ENCODE results near the gene DLG3.

DNA sequence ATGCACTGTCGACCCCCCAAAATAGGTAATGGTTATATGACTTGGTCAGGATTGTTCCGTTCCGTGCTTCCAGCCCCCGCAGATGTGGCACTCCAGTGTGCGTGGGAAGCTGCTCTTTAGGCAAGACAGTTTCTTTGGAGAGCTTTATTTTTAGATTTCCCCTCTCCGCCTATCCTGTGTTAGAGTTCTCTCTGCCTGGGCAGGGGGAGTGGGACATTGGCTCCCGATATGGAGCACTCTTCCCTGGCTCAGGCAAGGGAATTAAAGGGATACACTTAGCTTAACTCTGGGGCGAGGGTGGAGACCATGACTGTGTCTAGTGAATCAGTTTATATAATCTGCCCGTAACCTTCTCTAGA, 36.0 kb downstream of the DLG3 start:
- TF ChIP-seq, protein P1, sequence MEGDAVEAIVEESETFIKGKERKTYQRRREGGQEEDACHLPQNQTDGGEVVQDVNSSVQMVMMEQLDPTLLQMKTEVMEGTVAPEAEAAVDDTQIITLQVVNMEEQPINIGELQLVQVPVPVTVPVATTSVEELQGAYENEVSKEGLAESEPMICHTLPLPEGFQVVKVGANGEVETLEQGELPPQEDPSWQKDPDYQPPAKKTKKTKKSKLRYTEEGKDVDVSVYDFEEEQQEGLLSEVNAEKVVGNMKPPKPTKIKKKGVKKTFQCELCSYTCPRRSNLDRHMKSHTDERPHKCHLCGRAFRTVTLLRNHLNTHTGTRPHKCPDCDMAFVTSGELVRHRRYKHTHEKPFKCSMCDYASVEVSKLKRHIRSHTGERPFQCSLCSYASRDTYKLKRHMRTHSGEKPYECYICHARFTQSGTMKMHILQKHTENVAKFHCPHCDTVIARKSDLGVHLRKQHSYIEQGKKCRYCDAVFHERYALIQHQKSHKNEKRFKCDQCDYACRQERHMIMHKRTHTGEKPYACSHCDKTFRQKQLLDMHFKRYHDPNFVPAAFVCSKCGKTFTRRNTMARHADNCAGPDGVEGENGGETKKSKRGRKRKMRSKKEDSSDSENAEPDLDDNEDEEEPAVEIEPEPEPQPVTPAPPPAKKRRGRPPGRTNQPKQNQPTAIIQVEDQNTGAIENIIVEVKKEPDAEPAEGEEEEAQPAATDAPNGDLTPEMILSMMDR (IDR thresholded peaks at IDR 0.05), result no peak
- TF ChIP-seq POLR2A (IDR thresholded peaks at IDR 0.05) (no peak), EP300 (IDR thresholded peaks at IDR 0.05) (no peak)

All from ovary (tissue), 3 donors.